Left lung (tissue), 10 donors: Measurements from ENCODE around the gene GRIP1. TPM values are rescaled to one million over a fixed set of nuclear protein-coding genes. Genes with fewer than 3 reads are reported as not detected.

Experiments used
- ATAC-seq: fragments of 200-7000 bp; cut with Tn5 transposase; one replicate; pipeline ENCODE4 v1.9.1; 2020; ENCODE audit warnings: moderate library complexity
- DNase-seq, 4 donors: peaks; one replicate each; pipeline ENCODE4 v3.0.0-alpha.2; 2013 to 2020
- H3K27ac ChIP-seq, 2 donors: fragments of 200-600 bp; sonication (generic) in 1 of 2; one replicate each; pipeline versions ENCODE4 v1.5.0 to v1.8.0; 2020 to 2021
- H3K27me3 ChIP-seq, 2 donors: fragments of 200-600 bp; sonication (generic) in 1 of 2; one replicate each; pipeline versions ENCODE4 v1.5.0 to v1.8.0; 2020 to 2021
- H3K36me3 ChIP-seq, 2 donors: fragments of 200-600 bp; sonication (generic) in 1 of 2; one replicate each; pipeline versions ENCODE4 v1.5.0 to v1.8.0; 2020 to 2021
- H3K4me1 ChIP-seq, 2 donors: fragments of 200-600 bp; one replicate each; pipeline ENCODE4 v1.8.0; 2021
- H3K4me3 ChIP-seq, 2 donors: fragments of 200-600 bp; sonication (generic) in 1 of 2; one replicate each; pipeline versions ENCODE4 v1.5.0 to v1.8.0; 2020 to 2021; ENCODE audit warnings: mild to moderate bottlenecking in 1 of 2
- H3K9me3 ChIP-seq, 2 donors: fragments of 200-600 bp; sonication (generic) in 1 of 2; one replicate each; pipeline versions ENCODE4 v1.5.0 to v1.8.0; 2020 to 2021
- intact Hi-C, 2 donors: fragments of 100-400 bp; cut with DNase I; formaldehyde crosslinking; loops; one replicate each; pipeline versions ENCODE4 v1.11.2 to v1.14.2; 2022
- polyA plus RNA-seq, 6 donors: library from polyadenylated mRNA; unstranded; fragments of 120-200 nt; gene quantifications; one replicate each; pipeline ENCODE4 v1.2.1, GENCODE V29; 2013; ENCODE audit not compliant: insufficient read length in 6 of 6
- total RNA-seq, 2 donors: library from RNA; stranded (reverse); fragmentation: NEBNext Ultra II Directional; extraction: Animal tissue kit (Norgen Biotek cat#: 25700); gene quantifications; one replicate each; pipeline ENCODE4 v1.2.1, GENCODE V29; 2021
- TF ChIP-seq, protein P1 (sequence below), 2 donors: fragments of 200-600 bp; sonication (generic) in 1 of 2; IDR thresholded peaks; one replicate each; pipeline versions ENCODE4 v1.5.0 to v1.8.0; 2021; ENCODE audit warnings: antibody characterized with exemption in 2 of 2
- donor health status: DM: no; HTN: yes; CAD: no.
- donor health status: DM: no; HTN: no; CAD: no.

GRIP1 gene
- total and polyA plus RNA-seq, 8 donors: 1.9 to 10.6 (median 6.0) TPM

DNA sequence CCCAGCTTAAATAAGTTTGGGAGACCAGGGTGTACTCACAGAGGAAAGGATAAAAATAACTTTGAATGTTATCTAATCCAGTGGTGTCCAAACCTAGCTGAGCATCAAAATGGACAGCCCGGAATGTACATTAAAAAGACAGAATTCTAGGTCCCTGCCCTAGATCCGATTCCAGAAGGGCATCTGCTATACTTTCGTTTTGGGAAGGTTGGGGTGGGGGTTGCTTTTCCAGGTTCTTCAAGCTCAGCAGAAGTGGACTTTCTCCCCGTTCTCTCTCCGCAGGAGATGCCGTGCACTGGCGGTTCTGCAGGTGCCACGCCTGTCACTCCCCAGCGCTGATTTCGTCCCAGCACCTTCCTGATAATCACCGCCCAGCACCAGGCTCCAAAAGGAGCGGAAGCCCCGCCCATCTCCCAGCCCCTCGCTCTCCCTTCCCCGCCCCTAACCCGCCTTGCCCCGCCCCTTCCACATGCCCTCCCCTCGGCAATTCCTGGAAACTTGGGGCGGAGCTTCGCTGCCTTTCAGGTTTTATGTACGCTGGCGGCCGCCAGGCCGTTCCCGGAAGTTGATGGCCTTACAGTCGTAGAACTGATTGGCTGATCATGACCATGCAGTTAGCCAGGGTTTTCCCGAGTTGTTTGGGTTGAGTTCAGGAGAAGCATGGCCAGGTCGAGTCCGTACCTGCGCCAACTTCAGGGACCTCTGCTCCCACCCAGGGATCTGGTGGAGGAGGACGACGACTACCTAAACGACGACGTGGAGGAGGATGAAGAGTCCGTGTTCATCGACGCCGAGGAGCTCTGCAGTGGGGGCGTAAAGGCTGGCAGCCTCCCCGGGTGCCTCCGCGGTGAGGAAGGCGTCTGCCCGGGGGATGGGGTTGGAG lies 376.7 kb downstream of the GRIP1 start, which contains the start of gene HELB:
HELB (plus strand) TSS at position 550 of the 883 bp plus-strand sequence; CDS start at position 661, 111 bp downstream.
- Histone ChIP-seq H3K4me3 (peak within 1 kb of the TSS; percentile 50 to 73), H3K27ac (peak within 1 kb of the TSS; percentile 69 to 80), H3K36me3 (no peaks in the 10 kb centered on the region), H3K27me3 (no peaks in the 10 kb centered on the region), H3K4me1 (peaks cover 0 to 25% of the 10 kb centered on the region in 2 donors), H3K9me3 (no peaks in the 10 kb centered on the region)
- DNase-seq: peak; percentile 95 to 99 (median 98)
- intact Hi-C loops: no loop called here
- ATAC-seq: peak; percentile 100
- TF ChIP-seq, protein P1, sequence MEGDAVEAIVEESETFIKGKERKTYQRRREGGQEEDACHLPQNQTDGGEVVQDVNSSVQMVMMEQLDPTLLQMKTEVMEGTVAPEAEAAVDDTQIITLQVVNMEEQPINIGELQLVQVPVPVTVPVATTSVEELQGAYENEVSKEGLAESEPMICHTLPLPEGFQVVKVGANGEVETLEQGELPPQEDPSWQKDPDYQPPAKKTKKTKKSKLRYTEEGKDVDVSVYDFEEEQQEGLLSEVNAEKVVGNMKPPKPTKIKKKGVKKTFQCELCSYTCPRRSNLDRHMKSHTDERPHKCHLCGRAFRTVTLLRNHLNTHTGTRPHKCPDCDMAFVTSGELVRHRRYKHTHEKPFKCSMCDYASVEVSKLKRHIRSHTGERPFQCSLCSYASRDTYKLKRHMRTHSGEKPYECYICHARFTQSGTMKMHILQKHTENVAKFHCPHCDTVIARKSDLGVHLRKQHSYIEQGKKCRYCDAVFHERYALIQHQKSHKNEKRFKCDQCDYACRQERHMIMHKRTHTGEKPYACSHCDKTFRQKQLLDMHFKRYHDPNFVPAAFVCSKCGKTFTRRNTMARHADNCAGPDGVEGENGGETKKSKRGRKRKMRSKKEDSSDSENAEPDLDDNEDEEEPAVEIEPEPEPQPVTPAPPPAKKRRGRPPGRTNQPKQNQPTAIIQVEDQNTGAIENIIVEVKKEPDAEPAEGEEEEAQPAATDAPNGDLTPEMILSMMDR (IDR thresholded peaks at IDR 0.05): no peak

DNA sequence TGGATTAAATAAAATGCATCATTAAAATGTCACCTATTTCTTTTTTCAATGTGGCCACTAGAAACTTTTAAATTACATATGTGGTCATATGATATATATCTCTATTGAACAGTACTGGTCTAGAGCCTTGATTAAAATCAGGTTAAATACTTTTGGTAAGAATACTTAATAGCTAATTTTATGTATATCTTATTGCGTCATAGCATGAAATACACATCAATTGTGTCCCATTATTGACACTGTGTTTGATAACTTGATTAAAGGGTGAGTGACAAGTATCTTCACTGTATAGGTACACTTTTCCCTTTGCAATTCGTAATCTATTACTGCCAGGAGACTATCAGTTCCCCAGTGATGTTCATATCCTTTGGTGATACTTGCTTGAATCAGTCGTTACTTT lies 381.0 kb downstream of the GRIP1 start:
- Histone ChIP-seq H3K27ac (no peak overlapping the region), H3K4me1 (peaks cover 0 to 8% of the 10 kb centered on the region in 2 donors), H3K36me3 (no peaks in the 10 kb centered on the region), H3K9me3 (no peaks in the 10 kb centered on the region), H3K27me3 (no peaks in the 10 kb centered on the region), H3K4me3 (no peak overlapping the region)
- TF ChIP-seq, protein P1 (IDR thresholded peaks at IDR 0.05): no peak
- intact Hi-C loops: no loop called here
- ATAC-seq (no peak), DNase-seq (no peak)
